22Rv1 (cell line): ENCODE results near the gene SARS1.

ENCODE experiments used
- ZFX ChIP-seq: fragments of 450-650 bp; IDR thresholded peaks from 2 replicates; pipeline ENCODE4 v1.6.1; 2017; ENCODE audit warnings: antibody characterized with exemption, borderline replicate concordance
- TF ChIP-seq, protein P1 (sequence below): fragments of 450-650 bp; IDR thresholded peaks from 2 replicates; pipeline ENCODE4 v1.5.1; 2017; ENCODE audit warnings: mild to moderate bottlenecking

DNA sequence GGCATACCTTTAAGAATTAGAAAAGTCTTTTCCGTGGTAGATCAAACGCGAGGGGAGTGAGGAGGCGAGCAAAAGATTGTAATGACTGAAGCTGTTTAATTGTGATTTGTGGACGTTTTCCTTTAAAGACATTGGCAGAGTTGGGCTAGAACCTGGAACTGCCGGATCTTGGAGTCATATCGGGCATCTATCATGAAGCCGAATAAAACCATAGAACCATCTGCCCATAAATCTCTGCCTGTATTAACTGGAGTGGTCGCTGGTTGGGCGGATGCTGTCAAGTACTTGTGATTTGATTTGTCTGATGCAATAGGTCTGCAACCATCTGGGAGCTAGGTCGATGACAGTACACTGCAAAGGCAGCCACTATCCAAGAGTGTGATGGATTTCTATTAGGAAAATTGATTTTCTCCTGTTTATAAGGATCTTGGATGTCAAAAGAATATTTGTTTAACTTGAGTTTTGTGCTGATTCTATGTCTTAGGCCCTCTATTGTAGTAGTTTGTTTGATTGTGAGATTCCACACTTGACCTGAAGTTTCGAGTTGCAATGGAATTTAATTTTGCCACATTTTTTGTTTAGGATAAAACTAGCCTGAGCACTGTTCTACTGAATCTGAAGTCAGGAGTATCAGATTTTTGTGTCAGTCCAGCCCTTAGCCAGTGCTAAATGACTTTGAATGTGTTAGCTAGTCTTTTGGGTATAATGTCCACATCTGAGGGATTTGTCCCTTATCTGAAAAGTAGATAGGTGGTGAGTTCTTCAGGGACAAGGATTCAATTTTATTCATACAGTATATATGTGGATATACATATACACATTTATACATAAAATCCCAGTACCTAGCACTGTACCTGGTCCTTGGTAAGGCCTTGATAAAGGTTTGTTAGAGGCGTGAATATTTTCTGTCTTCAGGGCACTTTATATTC is 1.2 kb downstream of the SARS1 start:
- TF ChIP-seq, protein P1, sequence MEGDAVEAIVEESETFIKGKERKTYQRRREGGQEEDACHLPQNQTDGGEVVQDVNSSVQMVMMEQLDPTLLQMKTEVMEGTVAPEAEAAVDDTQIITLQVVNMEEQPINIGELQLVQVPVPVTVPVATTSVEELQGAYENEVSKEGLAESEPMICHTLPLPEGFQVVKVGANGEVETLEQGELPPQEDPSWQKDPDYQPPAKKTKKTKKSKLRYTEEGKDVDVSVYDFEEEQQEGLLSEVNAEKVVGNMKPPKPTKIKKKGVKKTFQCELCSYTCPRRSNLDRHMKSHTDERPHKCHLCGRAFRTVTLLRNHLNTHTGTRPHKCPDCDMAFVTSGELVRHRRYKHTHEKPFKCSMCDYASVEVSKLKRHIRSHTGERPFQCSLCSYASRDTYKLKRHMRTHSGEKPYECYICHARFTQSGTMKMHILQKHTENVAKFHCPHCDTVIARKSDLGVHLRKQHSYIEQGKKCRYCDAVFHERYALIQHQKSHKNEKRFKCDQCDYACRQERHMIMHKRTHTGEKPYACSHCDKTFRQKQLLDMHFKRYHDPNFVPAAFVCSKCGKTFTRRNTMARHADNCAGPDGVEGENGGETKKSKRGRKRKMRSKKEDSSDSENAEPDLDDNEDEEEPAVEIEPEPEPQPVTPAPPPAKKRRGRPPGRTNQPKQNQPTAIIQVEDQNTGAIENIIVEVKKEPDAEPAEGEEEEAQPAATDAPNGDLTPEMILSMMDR, result no peak
- no peak for TF ChIP-seq ZFX
